ENCODE measurements around the gene DUOX1.

DNA sequence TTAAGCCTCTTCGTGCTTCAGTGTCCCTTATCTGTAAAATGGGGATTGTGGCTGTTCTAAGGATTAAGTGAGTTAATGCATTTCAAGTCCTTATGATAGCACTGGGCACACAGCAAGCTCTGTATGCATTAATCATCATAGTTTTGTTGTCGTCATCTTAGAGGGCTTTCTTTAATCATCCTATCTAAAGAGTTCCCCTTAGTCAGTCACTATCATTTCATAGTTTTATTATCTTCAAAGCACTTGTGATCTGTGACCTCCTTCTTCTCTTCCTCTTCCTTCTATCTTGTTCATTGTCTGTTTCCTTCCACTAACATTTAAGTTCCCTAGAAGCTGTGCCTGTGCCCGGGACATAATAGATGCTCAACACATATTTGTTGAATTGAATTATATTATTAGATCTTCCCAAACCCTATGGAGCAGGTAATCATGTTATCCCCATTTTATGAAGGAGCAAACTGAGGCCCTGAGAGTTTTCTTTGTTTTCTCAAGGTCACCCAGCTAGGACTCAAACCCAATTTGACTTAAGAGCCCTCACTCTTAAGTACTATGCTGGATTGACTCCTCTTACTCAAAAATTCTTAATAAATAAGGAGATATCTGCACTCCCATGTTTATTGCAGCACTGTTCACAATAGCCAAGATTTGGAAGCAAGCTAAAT, 40.0 kb upstream of the DUOX1 start:
- no peak for TF ChIP-seq EZH2phosphoT487 (IDR thresholded peaks at IDR 0.05; ENCODE audit: insufficient read depth, low read depth)
- TF ChIP-seq EZH2 (IDR thresholded peaks at IDR 0.05; ENCODE audit: insufficient read depth, poor library complexity, severe bottlenecking) = no peak

Measured in GM23248 (cell line).